Rectal smooth muscle tissue (tissue), 1 donor: ENCODE results near the gene TPRG1.

ENCODE experiments used
- H3K27ac ChIP-seq: one replicate; pipeline ENCODE4 v1.7.0; 2013; ENCODE audit warnings: low read depth, low read length, inconsistent platforms
- H3K27me3 ChIP-seq: one replicate; pipeline ENCODE4 v1.7.0; 2013; ENCODE audit warnings: low read length; ENCODE audit not compliant: control insufficient read depth, insufficient read depth
- H3K36me3 ChIP-seq: one replicate; pipeline ENCODE4 v1.7.0; 2013; ENCODE audit warnings: low read length; ENCODE audit not compliant: control insufficient read depth, insufficient read depth
- H3K4me1 ChIP-seq: one replicate; pipeline ENCODE4 v1.7.0; 2013; ENCODE audit warnings: low read length; ENCODE audit not compliant: control insufficient read depth, insufficient read depth
- H3K4me3 ChIP-seq: one replicate; pipeline ENCODE4 v1.7.0; 2013; ENCODE audit warnings: low read length
- H3K9ac ChIP-seq: one replicate; pipeline ENCODE4 v1.7.0; 2013; ENCODE audit warnings: low read length

The TPRG1 gene

GRCh38 chr3:189212681-189213080 lies 40.9 kb downstream of the TPRG1 start:
- H3K4me3 ChIP-seq = no peak overlapping the region
- no peaks in the 10 kb centered on the region for H3K36me3 ChIP-seq
- no peaks in the 10 kb centered on the region for H3K27me3 ChIP-seq
- no peaks in the 10 kb centered on the region for H3K4me1 ChIP-seq
- H3K9ac ChIP-seq = no peak overlapping the region
- H3K27ac ChIP-seq = no peak overlapping the region

GRCh38 chr3:189214651-189215050 lies 42.9 kb downstream of the TPRG1 start:
- Histone ChIP-seq H3K27me3 (no peaks in the 10 kb centered on the region), H3K27ac (no peak overlapping the region), H3K4me3 (no peak overlapping the region), H3K9ac (no peak overlapping the region), H3K36me3 (no peaks in the 10 kb centered on the region), H3K4me1 (no peaks in the 10 kb centered on the region)

DNA sequence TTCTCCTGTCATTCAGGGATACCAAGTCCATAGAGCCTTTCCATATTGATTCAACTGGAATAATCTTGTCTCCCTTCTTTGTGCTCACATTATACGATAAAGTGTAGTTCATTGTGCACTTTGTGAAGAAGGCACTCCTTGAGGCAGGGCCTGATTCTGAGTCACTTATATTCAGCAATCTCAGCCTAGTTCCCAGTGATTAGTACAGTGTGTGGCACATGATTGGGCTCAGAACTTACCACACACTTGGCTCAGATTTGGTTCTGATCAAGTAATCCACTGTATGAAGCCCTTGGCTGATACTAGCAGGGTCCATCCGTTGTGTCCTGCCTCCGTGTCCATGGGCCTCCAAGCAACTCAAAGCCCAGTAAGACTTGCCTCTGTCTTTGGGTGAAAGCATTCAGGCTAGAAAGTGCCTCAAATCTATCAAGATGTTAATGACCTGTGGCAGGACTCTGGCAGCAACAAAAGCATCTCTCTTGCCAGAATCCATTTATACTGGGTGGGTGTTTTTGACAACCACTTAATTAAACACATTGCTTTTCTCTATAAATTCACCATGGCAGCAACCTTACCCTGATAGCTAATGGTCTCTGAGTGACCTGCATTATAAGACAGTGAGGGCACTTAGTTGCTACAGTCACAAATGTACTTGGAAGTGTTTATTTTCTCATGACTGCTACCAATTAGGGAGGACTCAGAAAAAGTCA lies 51.3 kb downstream of the TPRG1 start:
- Histone ChIP-seq H3K4me3 (no peak overlapping the region), H3K27me3 (no peaks in the 10 kb centered on the region), H3K27ac (no peak overlapping the region), H3K4me1 (no peaks in the 10 kb centered on the region), H3K36me3 (no peaks in the 10 kb centered on the region), H3K9ac (no peak overlapping the region)

DNA sequence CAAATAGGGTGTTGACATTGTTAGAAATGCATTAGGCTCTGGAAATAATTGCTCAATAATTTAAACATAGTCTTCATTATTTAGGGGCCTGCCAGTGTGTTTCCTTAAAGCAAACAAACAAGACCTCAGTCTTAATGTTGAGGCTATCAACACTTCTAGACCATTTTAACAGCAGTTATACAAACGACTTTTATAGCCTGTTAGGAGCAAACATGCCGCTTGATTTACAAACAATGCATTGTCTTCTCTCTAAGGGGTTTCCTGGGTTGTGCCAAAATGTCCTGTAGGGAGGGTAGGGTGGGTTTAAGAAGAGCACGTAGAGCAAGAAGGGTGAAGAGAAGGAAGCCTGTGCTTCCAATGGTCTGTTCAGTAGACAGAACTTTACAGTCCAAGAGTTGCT lies 53.7 kb downstream of the TPRG1 start:
- Histone ChIP-seq H3K36me3 (no peaks in the 10 kb centered on the region), H3K4me3 (no peak overlapping the region), H3K9ac (no peak overlapping the region)

DNA sequence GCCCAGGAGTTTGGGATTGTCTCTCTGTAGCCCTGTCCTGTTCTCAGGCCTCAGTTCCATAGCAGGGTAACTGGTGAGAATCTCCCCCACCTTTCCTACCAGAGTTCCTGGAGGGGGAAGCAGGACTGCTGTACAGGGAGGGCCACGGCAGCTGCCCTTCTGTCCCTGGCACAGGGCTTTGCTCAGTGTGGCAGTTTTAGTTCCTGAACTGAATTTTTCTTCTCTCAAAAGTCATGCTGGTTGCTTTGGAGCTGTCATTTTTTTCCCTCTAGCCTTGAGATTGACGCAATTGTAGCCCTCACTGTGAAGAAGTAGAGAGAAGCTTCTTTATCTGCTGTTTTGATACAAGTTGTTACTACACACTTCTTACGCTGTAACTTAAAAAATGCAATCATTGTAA lies 55.5 kb downstream of the TPRG1 start:
- H3K9ac ChIP-seq = no peak overlapping the region
- H3K4me3 ChIP-seq = no peak overlapping the region
- no peaks in the 10 kb centered on the region for H3K36me3 ChIP-seq
- H3K27me3 ChIP-seq = no peaks in the 10 kb centered on the region
- H3K4me1 ChIP-seq = no peaks in the 10 kb centered on the region
- no peak overlapping the region for H3K27ac ChIP-seq

More for the DNA sequence above, 53.7 kb downstream of the TPRG1 start:
- Histone ChIP-seq H3K4me1 (no peaks in the 10 kb centered on the region), H3K27ac (no peak overlapping the region), H3K27me3 (no peaks in the 10 kb centered on the region)

GRCh38 chr3:189229196-189229828 lies 57.5 kb downstream of the TPRG1 start:
- Histone ChIP-seq H3K27ac (no peak overlapping the region), H3K4me1 (no peaks in the 10 kb centered on the region), H3K36me3 (no peaks in the 10 kb centered on the region), H3K4me3 (no peak overlapping the region), H3K27me3 (no peaks in the 10 kb centered on the region), H3K9ac (no peak overlapping the region)

GRCh38 chr3:189232790-189233189 lies 61.0 kb downstream of the TPRG1 start:
- no peaks in the 10 kb centered on the region for H3K36me3 ChIP-seq
- no peak overlapping the region for H3K27ac ChIP-seq
- no peaks in the 10 kb centered on the region for H3K4me1 ChIP-seq
- no peak overlapping the region for H3K9ac ChIP-seq
- H3K27me3 ChIP-seq = no peaks in the 10 kb centered on the region
- no peak overlapping the region for H3K4me3 ChIP-seq

- Histone ChIP-seq H3K27ac (no peak overlapping the region), H3K4me3 (no peak overlapping the region), H3K4me1 (no peaks in the 10 kb centered on the region)
These were observed 61.6 kb downstream of the TPRG1 start for GRCh38 chr3:189233225-189233858.

GRCh38 chr3:189235214-189235613 lies 63.4 kb downstream of the TPRG1 start:
- Histone ChIP-seq H3K27me3 (no peaks in the 10 kb centered on the region), H3K4me1 (no peaks in the 10 kb centered on the region), H3K36me3 (no peaks in the 10 kb centered on the region), H3K27ac (no peak overlapping the region), H3K4me3 (no peak overlapping the region), H3K9ac (no peak overlapping the region)

More at GRCh38 chr3:189233225-189233858, 61.6 kb downstream of the TPRG1 start:
- Histone ChIP-seq H3K9ac (no peak overlapping the region), H3K27me3 (no peaks in the 10 kb centered on the region), H3K36me3 (no peaks in the 10 kb centered on the region)

DNA sequence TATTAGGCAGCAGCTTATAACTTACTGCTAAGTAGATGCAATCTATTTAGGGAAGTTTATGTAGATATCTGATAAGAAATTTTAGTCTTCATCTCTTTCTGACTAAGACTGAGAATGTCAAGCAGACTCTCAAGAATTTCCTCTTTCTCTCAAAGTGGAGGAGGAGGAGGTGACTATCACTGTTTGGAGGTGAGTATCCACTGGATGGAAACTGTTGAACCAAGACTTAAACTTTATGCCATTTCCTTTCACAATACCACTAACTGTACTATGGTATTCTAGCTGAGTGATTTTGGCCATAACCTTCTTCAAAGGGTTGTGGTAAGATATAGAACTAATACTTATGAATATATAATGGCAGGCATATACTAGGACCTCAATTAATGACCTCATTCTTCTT lies 64.6 kb downstream of the TPRG1 start:
- H3K27ac ChIP-seq = no peak overlapping the region
- no peak overlapping the region for H3K9ac ChIP-seq
- no peak overlapping the region for H3K4me3 ChIP-seq
- no peaks in the 10 kb centered on the region for H3K4me1 ChIP-seq
- H3K27me3 ChIP-seq = no peaks in the 10 kb centered on the region
- no peaks in the 10 kb centered on the region for H3K36me3 ChIP-seq

GRCh38 chr3:189237526-189237925 lies 65.8 kb downstream of the TPRG1 start:
- H3K27me3 ChIP-seq = no peaks in the 10 kb centered on the region
- H3K4me1 ChIP-seq = no peaks in the 10 kb centered on the region

GRCh38 chr3:189238071-189238470 lies 66.3 kb downstream of the TPRG1 start:
- H3K4me1 ChIP-seq = no peaks in the 10 kb centered on the region

More at GRCh38 chr3:189237526-189237925, 65.8 kb downstream of the TPRG1 start:
- Histone ChIP-seq H3K4me3 (no peak overlapping the region), H3K9ac (no peak overlapping the region), H3K36me3 (no peaks in the 10 kb centered on the region), H3K27ac (no peak overlapping the region)

More at GRCh38 chr3:189238071-189238470, 66.3 kb downstream of the TPRG1 start:
- H3K4me3 ChIP-seq = no peak overlapping the region
- H3K27me3 ChIP-seq = no peaks in the 10 kb centered on the region
- no peaks in the 10 kb centered on the region for H3K36me3 ChIP-seq
- H3K9ac ChIP-seq = no peak overlapping the region
- no peak overlapping the region for H3K27ac ChIP-seq
